Cortex of kidney (tissue), 1 donor: Measurements from ENCODE around the gene PLCH1.

ENCODE experiments used
- DNase-seq: peaks from one replicate; lab custom pipeline; 2025; lab: John Stamatoyannopoulos, UW

Gene PLCH1

GRCh38 chr3:155372281-155372680 lies 372.6 kb downstream of the PLCH1 start:
- DNase-seq: no peak

DNA sequence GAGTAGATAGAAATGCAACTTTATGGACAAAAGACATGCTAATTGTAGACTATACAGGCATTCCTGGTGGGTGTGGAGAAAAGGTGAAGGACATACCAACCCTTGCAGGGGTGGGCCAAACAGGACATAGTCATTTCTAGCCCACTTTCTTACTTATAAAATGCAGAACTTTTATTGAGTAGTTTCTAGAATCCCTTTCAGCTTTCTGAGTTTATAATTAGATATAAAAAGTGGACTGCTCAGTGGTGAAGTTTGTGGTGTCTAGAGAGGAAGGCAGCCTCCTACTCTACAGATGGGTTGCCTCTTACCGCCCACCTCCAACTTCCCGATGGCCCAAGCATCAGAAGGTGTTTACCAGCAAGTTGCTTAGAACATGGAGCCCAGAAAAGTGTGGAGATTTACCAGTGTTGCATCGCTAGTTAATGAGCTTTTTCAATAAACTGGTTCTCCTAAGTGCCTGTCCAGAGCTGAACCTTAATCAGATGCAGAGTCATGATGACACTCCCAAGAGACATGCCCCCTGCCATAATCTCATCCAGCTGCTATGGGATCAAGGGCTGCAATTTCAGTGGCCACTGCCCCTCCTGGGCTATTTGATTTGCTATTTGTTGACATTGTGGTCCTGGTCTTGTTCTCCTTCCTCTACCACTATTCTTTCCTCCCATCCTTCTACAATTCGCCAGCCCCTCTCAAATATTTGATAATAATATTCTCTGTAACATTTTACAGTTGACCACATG lies 373.9 kb downstream of the PLCH1 start:
- no peak for DNase-seq

- DNase-seq: no peak
Observed at GRCh38 chr3:155370198-155370597, 374.7 kb downstream of the PLCH1 start.

DNA sequence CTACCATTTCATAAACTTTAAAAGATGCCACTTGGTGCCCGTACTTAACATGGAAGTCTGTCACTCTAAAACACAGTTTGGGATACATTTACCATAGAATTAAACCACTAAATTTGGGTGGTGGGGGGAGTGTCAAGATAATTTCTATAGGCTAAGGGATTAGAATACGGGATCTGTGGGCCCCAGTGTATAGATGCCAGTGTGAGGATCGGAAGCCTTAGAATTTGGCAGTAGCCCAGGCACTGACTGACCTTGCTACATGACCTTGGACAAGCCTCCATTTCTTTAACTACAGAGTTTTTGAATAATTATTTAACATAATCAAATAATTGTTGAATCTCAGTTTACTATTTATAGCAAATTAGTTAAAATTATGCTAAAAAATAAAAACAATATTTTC lies 375.1 kb downstream of the PLCH1 start:
- DNase-seq: no peak

DNA sequence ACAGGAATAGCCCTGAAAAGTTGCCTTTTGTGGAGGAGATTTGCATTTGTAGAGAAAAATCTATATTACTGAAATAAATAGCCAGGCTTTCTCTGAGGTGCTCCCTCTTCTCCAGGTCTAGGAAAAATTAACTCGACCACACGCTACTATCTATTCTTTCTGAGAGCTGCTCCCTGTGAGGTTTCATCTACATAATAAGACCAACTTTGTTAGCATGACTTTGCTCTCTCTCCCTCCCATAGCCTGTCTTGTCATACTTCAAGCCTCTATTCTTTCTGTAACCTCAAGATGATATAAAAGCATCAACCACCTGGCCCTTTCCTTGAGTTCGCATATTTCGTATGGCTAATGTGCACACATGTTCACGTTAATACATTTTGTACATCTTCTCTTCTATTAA lies 375.6 kb downstream of the PLCH1 start:
- no peak for DNase-seq

DNA sequence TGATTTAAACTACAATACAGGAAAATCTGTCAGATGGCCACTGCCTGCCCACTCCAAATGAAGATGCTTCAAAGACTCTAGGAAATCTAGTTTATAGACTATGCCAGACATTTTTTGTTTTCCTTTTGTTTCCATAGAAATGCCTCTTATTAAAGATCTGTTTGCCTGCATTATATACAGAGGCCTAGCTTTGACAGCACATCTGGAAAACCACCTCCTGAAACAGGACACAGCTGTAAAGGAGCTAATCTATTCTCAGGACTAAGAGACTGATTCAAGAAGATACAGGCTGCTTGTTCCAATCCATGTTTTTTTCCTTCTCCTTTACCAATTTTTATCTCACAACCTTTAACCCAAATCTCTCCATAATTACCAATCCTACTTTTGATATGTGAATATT lies 376.1 kb downstream of the PLCH1 start:
- no peak for DNase-seq

- no peak for DNase-seq
Observed at GRCh38 chr3:155367506-155367905, 377.4 kb downstream of the PLCH1 start.

DNA sequence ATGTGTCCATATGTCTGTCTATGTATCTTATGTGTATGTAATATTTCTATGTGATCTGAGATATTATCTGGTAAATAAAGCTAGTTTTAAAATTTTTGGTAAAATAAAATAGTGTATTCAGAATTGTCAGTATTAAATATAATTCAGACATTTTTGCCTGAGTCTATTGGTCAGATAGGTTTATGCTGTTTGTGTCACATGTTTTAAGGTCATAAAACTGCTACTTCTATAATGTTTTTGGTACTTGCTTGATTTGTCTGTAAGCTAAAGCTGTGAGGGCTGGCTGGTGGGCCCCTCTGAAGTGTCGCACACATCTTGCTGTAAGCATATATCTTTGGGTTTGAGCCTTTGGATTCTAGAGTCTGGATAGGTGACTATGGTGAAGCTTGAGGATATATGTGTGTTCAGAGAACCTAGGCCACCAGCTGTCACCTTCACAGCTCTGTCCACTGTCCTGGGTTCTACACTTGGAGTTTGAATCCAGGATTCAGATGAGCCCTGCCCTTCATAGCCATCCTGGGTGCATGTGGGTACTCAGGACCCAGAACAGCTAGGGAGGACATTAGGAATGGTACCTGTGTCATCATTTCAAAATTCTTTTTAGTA lies 379.6 kb downstream of the PLCH1 start:
- DNase-seq: no peak

GRCh38 chr3:155364492-155364891 lies 380.4 kb downstream of the PLCH1 start:
- DNase-seq: no peak

- no peak for DNase-seq
Observed at GRCh38 chr3:155363690-155364070, 381.2 kb downstream of the PLCH1 start.

GRCh38 chr3:155362808-155363689 lies 381.8 kb downstream of the PLCH1 start:
- no peak for DNase-seq

DNA sequence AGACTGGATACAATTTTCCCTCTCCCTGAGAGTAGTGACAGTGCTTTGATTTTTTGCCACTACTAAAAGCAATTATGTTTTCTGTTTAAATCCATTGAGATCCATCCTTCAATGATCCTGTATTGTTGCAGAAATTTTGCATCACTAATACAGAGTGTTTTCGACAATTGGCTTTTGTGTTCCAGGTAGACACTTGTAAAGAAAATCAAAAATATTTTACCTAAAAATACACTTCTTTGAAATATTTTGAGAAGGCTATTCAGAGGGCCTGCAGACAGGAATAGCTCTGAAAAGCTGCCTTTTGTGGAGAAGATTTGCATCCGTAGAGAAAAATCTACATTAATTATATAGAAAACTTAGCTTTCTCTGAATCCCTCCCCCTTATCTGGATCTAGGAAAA lies 384.6 kb downstream of the PLCH1 start:
- DNase-seq: no peak

GRCh38 chr3:155356594-155357370 lies 388.1 kb downstream of the PLCH1 start:
- no peak for DNase-seq

- no peak for DNase-seq
Observed at GRCh38 chr3:155354658-155355057, 390.2 kb downstream of the PLCH1 start.

GRCh38 chr3:155352900-155353490 lies 391.9 kb downstream of the PLCH1 start:
- DNase-seq: no peak

DNA sequence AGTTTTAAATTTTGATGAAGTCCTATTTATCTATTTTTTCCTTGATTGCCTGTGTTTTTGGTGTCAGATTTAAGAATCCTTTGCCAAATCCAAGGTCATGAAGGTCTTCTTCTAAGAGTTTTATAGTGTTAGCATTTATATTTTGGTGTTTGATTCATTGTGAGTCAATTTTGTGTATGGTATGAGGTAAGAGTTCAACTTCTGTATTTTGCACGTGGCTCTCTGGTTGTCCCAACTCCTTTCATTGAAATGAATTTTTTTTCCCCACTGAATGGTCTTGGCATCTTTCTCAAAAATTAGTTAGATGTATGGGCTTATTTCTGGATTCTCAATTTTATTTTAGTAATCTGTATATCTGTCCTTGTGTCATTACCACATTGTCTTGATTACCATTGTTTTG lies 394.3 kb downstream of the PLCH1 start:
- DNase-seq: no peak

GRCh38 chr3:155347901-155348300 lies 397.0 kb downstream of the PLCH1 start:
- no peak for DNase-seq

- no peak for DNase-seq
Observed at GRCh38 chr3:155342344-155342743, 402.5 kb downstream of the PLCH1 start.

GRCh38 chr3:155339052-155339451 lies 405.8 kb downstream of the PLCH1 start:
- DNase-seq: no peak

- DNase-seq: no peak
Observed at GRCh38 chr3:155335724-155336354, 409.0 kb downstream of the PLCH1 start.
